Calu3 (cell line): Measurements from ENCODE around the gene PIK3R1. TPM values are rescaled to one million over a fixed set of nuclear protein-coding genes. Genes with fewer than 3 reads are reported as not detected.

Experiments
- BruUV-seq: library from RNA; stranded (reverse); fragments of 400-500 nt; replicated peaks from 2 replicates; lab custom pipeline; 2021; lab: Mats Ljungman, UMichigan
- CTCF ChIA-PET: fragments of 300-600 bp; sonication (Branson Sonifier 250); formaldehyde crosslinking; loops from one replicate; lab custom pipeline; 2022; ENCODE audit warnings: antibody characterized with exemption; lab: Charles Lee
- DNase-seq: peaks from one replicate; pipeline ENCODE4 v3.0.0; 2022
- H3K27ac Mint-ChIP-seq: one replicate; pipeline ENCODE4 v1.8.0; 2022; ENCODE audit warnings: mixed read lengths; ENCODE audit not compliant: unreplicated experiment
- H3K27me3 Mint-ChIP-seq: one replicate; pipeline ENCODE4 v1.8.0; 2022; ENCODE audit warnings: mixed read lengths; ENCODE audit not compliant: unreplicated experiment
- H3K36me3 Mint-ChIP-seq: one replicate; pipeline ENCODE4 v1.8.0; 2022; ENCODE audit warnings: mild to moderate bottlenecking, moderate library complexity, mixed read lengths; ENCODE audit not compliant: insufficient read depth, unreplicated experiment
- H3K4me1 Mint-ChIP-seq: one replicate; pipeline ENCODE4 v1.8.0; 2022; ENCODE audit warnings: mild to moderate bottlenecking, low read depth, mixed read lengths; ENCODE audit not compliant: unreplicated experiment
- H3K4me3 Mint-ChIP-seq: one replicate; pipeline ENCODE4 v1.8.0; 2022; ENCODE audit warnings: mild to moderate bottlenecking, low read depth, moderate library complexity, mixed read lengths; ENCODE audit not compliant: unreplicated experiment
- H3K9me3 Mint-ChIP-seq: one replicate; pipeline ENCODE4 v1.8.0; 2022; ENCODE audit warnings: low read depth, mixed read lengths; ENCODE audit not compliant: unreplicated experiment
- intact Hi-C: fragments of 100-400 bp; cut with micrococcal nuclease; formaldehyde crosslinking; loops from one replicate; pipeline ENCODE4 v1.10.0; 2022; ENCODE audit not compliant: unreplicated experiment
- total RNA-seq: library from RNA; stranded (reverse); gene quantifications from 2 replicates; pipeline ENCODE4 v1.2.3, GENCODE V29; 2022
- TF ChIP-seq, protein P1 (sequence below): fragments of 200-600 bp; IDR thresholded peaks from one replicate; pipeline ENCODE4 v1.8.0; 2022; ENCODE audit warnings: antibody characterized with exemption; ENCODE audit not compliant: unreplicated experiment

The PIK3R1 gene
- total RNA-seq, 1 experiment from 2014 or later = 74.8 TPM

- BruUV-seq = no TSS peak
- Mint-ChIP-seq H3K4me1 (peaks cover 46% of the 10 kb centered on the region), H3K36me3 (peaks cover 57% of the 10 kb centered on the region), H3K4me3 (no peak overlapping the region), H3K27ac (no peak overlapping the region), H3K27me3 (no peaks in the 10 kb centered on the region), H3K9me3 (no peaks in the 10 kb centered on the region)
- no peak for DNase-seq
- CTCF ChIA-PET = no interaction called here
- intact Hi-C loops = no loop called here
- TF ChIP-seq, protein P1, sequence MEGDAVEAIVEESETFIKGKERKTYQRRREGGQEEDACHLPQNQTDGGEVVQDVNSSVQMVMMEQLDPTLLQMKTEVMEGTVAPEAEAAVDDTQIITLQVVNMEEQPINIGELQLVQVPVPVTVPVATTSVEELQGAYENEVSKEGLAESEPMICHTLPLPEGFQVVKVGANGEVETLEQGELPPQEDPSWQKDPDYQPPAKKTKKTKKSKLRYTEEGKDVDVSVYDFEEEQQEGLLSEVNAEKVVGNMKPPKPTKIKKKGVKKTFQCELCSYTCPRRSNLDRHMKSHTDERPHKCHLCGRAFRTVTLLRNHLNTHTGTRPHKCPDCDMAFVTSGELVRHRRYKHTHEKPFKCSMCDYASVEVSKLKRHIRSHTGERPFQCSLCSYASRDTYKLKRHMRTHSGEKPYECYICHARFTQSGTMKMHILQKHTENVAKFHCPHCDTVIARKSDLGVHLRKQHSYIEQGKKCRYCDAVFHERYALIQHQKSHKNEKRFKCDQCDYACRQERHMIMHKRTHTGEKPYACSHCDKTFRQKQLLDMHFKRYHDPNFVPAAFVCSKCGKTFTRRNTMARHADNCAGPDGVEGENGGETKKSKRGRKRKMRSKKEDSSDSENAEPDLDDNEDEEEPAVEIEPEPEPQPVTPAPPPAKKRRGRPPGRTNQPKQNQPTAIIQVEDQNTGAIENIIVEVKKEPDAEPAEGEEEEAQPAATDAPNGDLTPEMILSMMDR = no peak
Measured at GRCh38 chr5:68299105-68299504, 83.5 kb downstream of the PIK3R1 start.

- no peaks in the 10 kb centered on the region for H3K9me3 Mint-ChIP-seq
Measured at GRCh38 chr5:68299575-68299974, 84.0 kb downstream of the PIK3R1 start.

DNA sequence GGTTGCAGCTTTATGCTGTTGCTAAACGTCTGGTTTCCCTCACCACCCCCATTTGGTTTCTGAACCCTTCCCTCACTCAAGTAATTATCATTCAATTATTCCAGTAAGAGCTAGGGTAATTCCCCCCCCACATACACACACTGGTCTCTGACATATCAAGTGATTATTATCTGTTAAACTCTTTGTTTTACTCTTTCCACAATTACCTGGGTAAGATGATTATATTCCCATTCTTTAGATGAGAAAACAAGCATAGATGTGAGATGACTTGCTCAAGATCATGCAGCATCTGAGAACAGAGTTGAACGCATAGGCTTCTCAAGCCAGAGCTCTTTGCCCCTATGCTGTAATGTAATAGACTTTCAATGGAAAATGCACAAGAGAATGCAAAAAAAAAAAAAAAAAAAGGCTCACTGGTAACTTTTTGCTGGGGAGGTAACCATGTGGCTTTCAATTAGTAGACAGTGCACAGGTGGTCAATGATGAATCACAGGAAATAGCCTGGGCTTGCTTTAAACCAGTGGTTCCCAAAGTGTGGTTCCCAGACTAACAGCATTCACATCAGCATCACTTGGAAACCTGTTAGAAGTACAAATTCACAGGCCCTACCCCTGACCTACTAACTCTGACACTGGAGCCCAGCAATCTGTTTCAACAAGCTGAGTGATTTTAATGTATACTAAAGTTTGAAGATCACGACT is 87.6 kb downstream of the PIK3R1 start:
- Mint-ChIP-seq H3K4me3 (no peak overlapping the region), H3K36me3 (peaks cover 18% of the 10 kb centered on the region), H3K9me3 (no peaks in the 10 kb centered on the region), H3K27me3 (no peaks in the 10 kb centered on the region), H3K27ac (no peak overlapping the region), H3K4me1 (peaks cover 26% of the 10 kb centered on the region)
- DNase-seq = no peak
- TF ChIP-seq, protein P1 = no peak
- intact Hi-C loops = no loop called here
- no TSS peak for BruUV-seq
- CTCF ChIA-PET = interaction anchor here (0.6 to 2.3 kb wide), 3 partner anchors 9 to 92 kb away, joined by 4 to 7 read pairs (median 6); no protein-coding TSS in a partner anchor

More at GRCh38 chr5:68299575-68299974, 84.0 kb downstream of the PIK3R1 start:
- peaks cover 52% of the 10 kb centered on the region for H3K36me3 Mint-ChIP-seq
- intact Hi-C loops = no loop called here
- TF ChIP-seq, protein P1 = no peak
- DNase-seq = no peak
- H3K4me1 Mint-ChIP-seq = peaks cover 46% of the 10 kb centered on the region
- CTCF ChIA-PET = no interaction called here
- no peak overlapping the region for H3K4me3 Mint-ChIP-seq
- no peaks in the 10 kb centered on the region for H3K27me3 Mint-ChIP-seq
- no TSS peak for BruUV-seq
- H3K27ac Mint-ChIP-seq = no peak overlapping the region

- Mint-ChIP-seq H3K9me3 (no peaks in the 10 kb centered on the region), H3K27me3 (no peaks in the 10 kb centered on the region), H3K4me1 (peaks cover 26% of the 10 kb centered on the region), H3K4me3 (no peak overlapping the region), H3K27ac (no peak overlapping the region), H3K36me3 (peaks cover 11% of the 10 kb centered on the region)
- CTCF ChIA-PET = interaction anchor here (2.3 kb wide), 1 partner anchor 92 kb away, joined by 6 read pairs; no protein-coding TSS in a partner anchor
- DNase-seq = no peak
- intact Hi-C loops = no loop called here
- TF ChIP-seq, protein P1 = no peak
- no TSS peak for BruUV-seq
Measured at GRCh38 chr5:68303754-68304420, 88.3 kb downstream of the PIK3R1 start.
